Astrocyte (in vitro differentiated cells and primary cell): ENCODE data around the gene TMPRSS7.

Source experiments
- EZH2 ChIP-seq: IDR thresholded peaks from 2 replicates; pipeline ENCODE4 v1.6.1; 2012; ENCODE audit warnings: mild to moderate bottlenecking, low read length, inconsistent platforms; ENCODE audit not compliant: insufficient read depth
- TF ChIP-seq, protein P1 (sequence below): IDR thresholded peaks from 2 replicates; pipeline ENCODE4 v1.5.1; 2011; ENCODE audit warnings: low read depth, mild to moderate bottlenecking, inconsistent platforms, low read length, moderate library complexity; ENCODE audit not compliant: insufficient read depth

DNA sequence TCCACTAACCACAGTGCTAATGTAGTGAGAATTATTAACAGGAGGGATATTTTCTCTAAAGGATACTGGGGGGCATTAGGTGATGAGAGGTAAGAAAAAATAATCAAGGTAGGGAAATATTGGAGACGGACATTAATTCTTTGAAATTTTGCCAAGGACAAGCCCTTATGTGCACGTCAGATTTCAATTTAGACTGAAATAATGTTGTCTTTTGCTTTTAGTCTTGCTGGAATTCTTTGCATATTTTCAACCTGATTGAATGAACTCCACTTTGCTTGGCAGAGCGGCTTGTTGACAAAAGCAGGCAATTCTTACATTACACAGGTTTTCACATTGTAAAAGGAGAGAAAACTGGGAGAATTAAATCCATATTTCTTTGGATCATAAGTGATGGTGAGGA lies 26.6 kb downstream of the TMPRSS7 start:
- TF ChIP-seq, protein P1, sequence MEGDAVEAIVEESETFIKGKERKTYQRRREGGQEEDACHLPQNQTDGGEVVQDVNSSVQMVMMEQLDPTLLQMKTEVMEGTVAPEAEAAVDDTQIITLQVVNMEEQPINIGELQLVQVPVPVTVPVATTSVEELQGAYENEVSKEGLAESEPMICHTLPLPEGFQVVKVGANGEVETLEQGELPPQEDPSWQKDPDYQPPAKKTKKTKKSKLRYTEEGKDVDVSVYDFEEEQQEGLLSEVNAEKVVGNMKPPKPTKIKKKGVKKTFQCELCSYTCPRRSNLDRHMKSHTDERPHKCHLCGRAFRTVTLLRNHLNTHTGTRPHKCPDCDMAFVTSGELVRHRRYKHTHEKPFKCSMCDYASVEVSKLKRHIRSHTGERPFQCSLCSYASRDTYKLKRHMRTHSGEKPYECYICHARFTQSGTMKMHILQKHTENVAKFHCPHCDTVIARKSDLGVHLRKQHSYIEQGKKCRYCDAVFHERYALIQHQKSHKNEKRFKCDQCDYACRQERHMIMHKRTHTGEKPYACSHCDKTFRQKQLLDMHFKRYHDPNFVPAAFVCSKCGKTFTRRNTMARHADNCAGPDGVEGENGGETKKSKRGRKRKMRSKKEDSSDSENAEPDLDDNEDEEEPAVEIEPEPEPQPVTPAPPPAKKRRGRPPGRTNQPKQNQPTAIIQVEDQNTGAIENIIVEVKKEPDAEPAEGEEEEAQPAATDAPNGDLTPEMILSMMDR = no peak
- TF ChIP-seq EZH2 = no peak
